Stimulated activated CD4-positive, alpha-beta T cell treated with anti-CD3 and anti-CD28 coated beads, Interleukin-2, amount 100 ng/mL, for 24 hours (primary cell): ENCODE data around the gene PIK3C2G.
"Not testable (repeated sequence)": the region's sequence is repeated elsewhere in the genome, so short reads cannot be mapped to it uniquely, and the experiment has no call there.

Experiments used
- DNase-seq, 2 donors: peaks; one replicate each; pipeline ENCODE4 v3.0.0-alpha.2; 2020

Gene PIK3C2G

GRCh38 chr12:18658179-18658578, 396.9 kb downstream of the PIK3C2G start:
- no peak for DNase-seq

- no peak for DNase-seq
Measured at GRCh38 chr12:18658829-18659228, 397.5 kb downstream of the PIK3C2G start.

GRCh38 chr12:18676141-18676540, 414.8 kb downstream of the PIK3C2G start:
- DNase-seq: no peak

GRCh38 chr12:18676996-18677588, 415.8 kb downstream of the PIK3C2G start:
- no peak for DNase-seq

GRCh38 chr12:18681818-18682217, 420.5 kb downstream of the PIK3C2G start:
- DNase-seq: no peak

- DNase-seq: no peak
Measured at GRCh38 chr12:18683327-18684013, 422.2 kb downstream of the PIK3C2G start.

- no peak for DNase-seq
Measured at GRCh38 chr12:18684430-18684829, 423.1 kb downstream of the PIK3C2G start.

- DNase-seq: no peak
Measured at GRCh38 chr12:18689771-18690170, 428.5 kb downstream of the PIK3C2G start.

GRCh38 chr12:18690653-18691052, 429.3 kb downstream of the PIK3C2G start:
- no peak for DNase-seq

- not testable (repeated sequence) for DNase-seq
Measured at GRCh38 chr12:18693986-18694385, 432.7 kb downstream of the PIK3C2G start.

GRCh38 chr12:18696971-18697602, 435.8 kb downstream of the PIK3C2G start:
- no peak for DNase-seq
